ENCODE data around the gene NIT2.

DNA sequence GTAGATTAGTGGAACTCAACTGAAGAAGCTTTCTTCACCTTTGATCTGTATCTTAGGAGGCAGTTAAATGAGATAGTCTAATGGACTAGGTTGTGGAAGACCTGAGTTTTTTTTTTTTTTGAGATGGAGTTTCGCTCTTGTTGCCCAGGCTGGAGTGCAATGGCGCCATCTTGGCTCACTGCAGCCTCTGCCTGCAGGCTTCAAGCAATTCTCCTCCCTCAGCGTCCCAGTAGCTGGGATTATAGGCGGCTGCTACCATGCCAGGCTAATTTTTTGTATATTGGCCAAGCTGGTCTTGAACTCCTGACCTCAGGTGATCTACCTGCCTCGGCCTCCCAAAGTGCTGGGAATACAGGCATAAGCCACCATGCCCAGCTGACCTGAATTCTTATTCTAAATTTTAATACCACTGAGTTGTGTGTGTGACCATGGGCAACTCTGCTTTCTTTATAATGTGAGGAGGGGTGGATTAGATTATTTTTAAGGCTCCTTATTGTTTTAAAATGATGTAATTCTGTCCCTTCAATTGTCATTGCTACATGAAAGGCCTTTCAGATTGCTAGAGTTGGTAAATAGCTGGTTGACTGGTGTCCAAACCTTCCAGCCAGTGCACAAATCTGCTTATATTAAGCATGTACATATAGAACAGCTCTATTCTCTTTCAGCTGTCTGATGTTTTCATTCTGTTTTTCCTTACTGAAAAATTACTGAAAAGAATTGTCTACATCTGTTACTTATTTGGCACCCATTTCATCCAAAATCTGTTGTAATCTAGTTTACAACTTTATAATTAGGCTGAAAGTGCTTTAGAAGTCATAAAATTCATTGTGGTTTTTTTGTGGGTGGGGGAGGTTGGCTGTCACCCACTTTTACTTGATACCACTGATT is 69.0 kb downstream of the NIT2 start:
- TF ChIP-seq CTCF (IDR thresholded peaks at IDR 0.05), result no peak
- TF ChIP-seq POLR2A (IDR thresholded peaks at IDR 0.05), result no peak
